Transverse colon (tissue), 3 donors: ENCODE measurements around the gene C5orf22.

ENCODE experiments used
- EP300 ChIP-seq: sonication (generic); formaldehyde crosslinking; IDR thresholded peaks from one replicate; pipeline ENCODE4 v1.6.1; 2017; ENCODE audit warnings: antibody characterized with exemption, low read depth
- POLR2A ChIP-seq: fragments of 450-650 bp; IDR thresholded peaks from one replicate; pipeline ENCODE4 v1.6.1; 2016; ENCODE audit warnings: antibody characterized with exemption, mild to moderate bottlenecking, moderate library complexity
- TF ChIP-seq, protein P1 (sequence below), 5 experiments: fragments of 200-600 bp in 3 of 5; fragments of 450-650 bp in 2 of 5; sonication (generic) in 3 of 5; IDR thresholded peaks; 1 replicate in 2 of 5; 2 replicates in 3 of 5; pipeline ENCODE4 v1.5.1; 2016 to 2017; ENCODE audit warnings: antibody characterized with exemption in 5 of 5, inconsistent platforms in 3 of 5, mild to moderate bottlenecking in 2 of 5, moderate library complexity in 1 of 5

DNA sequence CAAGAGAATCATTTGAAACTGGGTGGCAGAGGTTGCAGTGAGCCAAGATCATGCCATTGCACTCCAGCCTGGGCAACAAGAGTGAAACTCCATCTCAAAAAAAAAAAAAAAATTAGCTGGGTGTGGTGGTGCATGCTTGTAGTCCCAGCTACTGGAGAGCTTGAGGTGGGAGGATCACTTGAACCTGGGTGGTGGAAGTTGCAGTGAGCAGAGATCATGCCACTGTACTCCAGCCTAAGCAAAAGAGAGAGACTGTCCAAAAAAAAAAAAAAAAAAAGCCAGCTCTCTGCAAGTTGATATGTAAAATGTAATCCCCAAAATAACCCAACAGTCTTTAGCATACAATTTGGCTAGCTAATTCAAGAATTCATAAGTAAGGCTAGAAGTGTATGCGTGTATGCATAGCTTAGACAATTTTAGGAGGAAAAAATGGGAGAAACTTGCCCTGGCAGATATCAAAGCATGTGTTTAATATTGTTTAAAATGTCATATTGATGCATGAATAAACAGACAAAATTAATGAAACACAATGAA, 36.3 kb downstream of the C5orf22 start:
- TF ChIP-seq, protein P1, sequence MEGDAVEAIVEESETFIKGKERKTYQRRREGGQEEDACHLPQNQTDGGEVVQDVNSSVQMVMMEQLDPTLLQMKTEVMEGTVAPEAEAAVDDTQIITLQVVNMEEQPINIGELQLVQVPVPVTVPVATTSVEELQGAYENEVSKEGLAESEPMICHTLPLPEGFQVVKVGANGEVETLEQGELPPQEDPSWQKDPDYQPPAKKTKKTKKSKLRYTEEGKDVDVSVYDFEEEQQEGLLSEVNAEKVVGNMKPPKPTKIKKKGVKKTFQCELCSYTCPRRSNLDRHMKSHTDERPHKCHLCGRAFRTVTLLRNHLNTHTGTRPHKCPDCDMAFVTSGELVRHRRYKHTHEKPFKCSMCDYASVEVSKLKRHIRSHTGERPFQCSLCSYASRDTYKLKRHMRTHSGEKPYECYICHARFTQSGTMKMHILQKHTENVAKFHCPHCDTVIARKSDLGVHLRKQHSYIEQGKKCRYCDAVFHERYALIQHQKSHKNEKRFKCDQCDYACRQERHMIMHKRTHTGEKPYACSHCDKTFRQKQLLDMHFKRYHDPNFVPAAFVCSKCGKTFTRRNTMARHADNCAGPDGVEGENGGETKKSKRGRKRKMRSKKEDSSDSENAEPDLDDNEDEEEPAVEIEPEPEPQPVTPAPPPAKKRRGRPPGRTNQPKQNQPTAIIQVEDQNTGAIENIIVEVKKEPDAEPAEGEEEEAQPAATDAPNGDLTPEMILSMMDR (IDR thresholded peaks at IDR 0.05): no peak
- TF ChIP-seq POLR2A: no peak
- TF ChIP-seq EP300: no peak
